Measurements from ENCODE around the gene CHST9. TPM values are rescaled to one million over a fixed set of nuclear protein-coding genes. Genes with fewer than 3 reads are reported as not detected.

CHST9 gene
- total and polyA plus RNA-seq, 9 of the 15 experiments (the other 6 are each of a cell fraction or from before 2014, with no cell fraction given): not detected

DNA sequence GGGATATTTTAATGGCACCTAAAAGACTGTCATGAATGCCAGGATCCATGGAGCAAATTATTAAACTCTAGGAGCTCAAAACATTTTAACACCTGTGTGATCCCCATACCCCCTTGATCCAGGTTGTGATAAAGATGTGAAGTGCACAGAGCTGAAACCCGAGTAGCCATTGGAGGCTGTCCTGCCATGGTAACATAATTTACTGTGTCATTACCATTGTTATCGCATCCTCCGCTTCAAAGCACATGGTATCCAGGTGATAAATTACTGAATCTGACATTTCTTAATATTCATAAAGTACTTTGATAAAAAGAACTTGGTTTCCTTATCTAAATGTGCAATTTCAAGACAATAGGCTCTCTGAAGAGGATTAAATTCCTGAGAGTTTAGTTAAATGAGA is 109.3 kb downstream of the CHST9 start (continued):
- TF ChIP-seq KDM2B (CRISPR knock-in tag; IDR thresholded peaks at IDR 0.05): no peak
- no peak for TF ChIP-seq SMARCA4 (IDR thresholded peaks at IDR 0.05)

DNA sequence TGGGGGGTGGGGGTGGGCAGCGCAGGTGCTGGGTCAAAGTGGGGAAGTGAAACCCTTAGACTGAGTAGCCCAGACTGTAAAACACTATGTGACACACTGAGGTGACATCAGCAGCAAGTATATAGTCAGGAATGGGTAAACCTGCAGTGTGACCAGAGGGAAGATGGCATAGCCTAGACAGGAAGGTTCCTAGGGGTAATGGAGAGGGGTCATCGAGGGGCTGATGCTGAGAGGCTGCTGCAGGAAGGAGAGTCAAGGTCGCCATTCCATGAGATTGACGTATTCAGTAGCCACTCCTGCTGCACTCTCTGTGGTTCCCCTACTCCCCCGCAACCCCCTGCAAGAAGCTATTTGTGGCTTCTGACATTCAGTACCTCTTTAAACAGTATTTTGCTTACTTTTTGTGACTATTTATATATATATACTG is 111.7 kb downstream of the CHST9 start:
- no peak for TF ChIP-seq POLR2G (IDR thresholded peaks at IDR 0.05; ENCODE audit: low read depth, low read length)
- TF ChIP-seq POLR2H (tag; IDR thresholded peaks at IDR 0.05; ENCODE audit: low read depth): no peak
- TF ChIP-seq SIX5 (IDR thresholded peaks at IDR 0.05; ENCODE audit: borderline replicate concordance in 1 of 2, insufficient read depth in 1 of 2, low read depth in 1 of 2, low read length in 2 of 2): 0 out of 4 replicates have a peak, but pooled peaks of 1 of the 2 experiments have one; percentile 11
- Histone ChIP-seq H3K4me2 (ENCODE audit: insufficient read depth, low read length) (no peak overlapping the region), H3K27ac (ENCODE audit: extremely low read depth, low read depth, low read length) (no peak overlapping the region), H3K79me2 (ENCODE audit: control insufficient read depth, insufficient read depth, low read length) (no peaks in the 10 kb centered on the region), H3K4me3 (no peak overlapping the region), H3K9me3 (replicated peaks; ENCODE audit: control insufficient read depth, insufficient read depth, low read depth, low read length) (no peaks in the 10 kb centered on the region; the same call in 1 of the 2 replicates), H4K20me1 (replicated peaks; ENCODE audit: control insufficient read depth, insufficient read depth, low read length) (no peaks in the 10 kb centered on the region), H3K9me1 (ENCODE audit: control insufficient read depth, insufficient read depth, low read length) (no peaks in the 10 kb centered on the region), H3K27me3 (ENCODE audit: control insufficient read depth in 2 of 2, insufficient read depth in 2 of 2, low read length in 2 of 2) (no peaks in the 10 kb centered on the region), H3K9ac (ENCODE audit: insufficient read depth in 1 of 2, low read depth in 2 of 2, low read length in 2 of 2) (no peak overlapping the region), H3K4me1 (replicated peaks in 1 of 2; ENCODE audit: control insufficient read depth in 2 of 2, insufficient read depth in 2 of 2, low read length in 2 of 2) (no peaks in the 10 kb centered on the region), H2AFZ (ENCODE audit: low read depth, low read length) (no peak overlapping the region), H3K36me3 (ENCODE audit: control insufficient read depth, insufficient read depth, low read length) (no peaks in the 10 kb centered on the region)
- in situ Hi-C loops (cut with MboI) (no loop called here), intact Hi-C loops (cut with micrococcal nuclease) (no loop called here)
- CTCF ChIA-PET (ENCODE audit: low intra/inter-chr PET ratio): no interaction called here
- FAIRE-seq (no peak), DNase-seq (ENCODE audit: extremely low read depth in 1 of 4, low spot score in 3 of 4) (no peak), ATAC-seq (no peak)
- no TSS peak for BruUV-seq (replicated peaks)
- POLR2A ChIA-PET: interaction anchor here (0.6 kb wide), 1 partner anchor 178 kb away, joined by 3 read pairs; no protein-coding TSS in a partner anchor
- under 1% methylated on average over 5 of the region's 5 CpGs for WGBS (ENCODE audit: insufficient coverage, low coverage, missing lambda C conversion rate)
